GM19467 (cell line): ENCODE data around the gene ACIN1.

Source experiments
- ATAC-seq: cut with Tn5 transposase; IDR thresholded peaks from one replicate; pipeline ENCODE4 v1.9.1; 2021; ENCODE audit warnings: mild to moderate bottlenecking, moderate library complexity; ENCODE audit not compliant: unreplicated experiment

ACIN1 gene, protein sequence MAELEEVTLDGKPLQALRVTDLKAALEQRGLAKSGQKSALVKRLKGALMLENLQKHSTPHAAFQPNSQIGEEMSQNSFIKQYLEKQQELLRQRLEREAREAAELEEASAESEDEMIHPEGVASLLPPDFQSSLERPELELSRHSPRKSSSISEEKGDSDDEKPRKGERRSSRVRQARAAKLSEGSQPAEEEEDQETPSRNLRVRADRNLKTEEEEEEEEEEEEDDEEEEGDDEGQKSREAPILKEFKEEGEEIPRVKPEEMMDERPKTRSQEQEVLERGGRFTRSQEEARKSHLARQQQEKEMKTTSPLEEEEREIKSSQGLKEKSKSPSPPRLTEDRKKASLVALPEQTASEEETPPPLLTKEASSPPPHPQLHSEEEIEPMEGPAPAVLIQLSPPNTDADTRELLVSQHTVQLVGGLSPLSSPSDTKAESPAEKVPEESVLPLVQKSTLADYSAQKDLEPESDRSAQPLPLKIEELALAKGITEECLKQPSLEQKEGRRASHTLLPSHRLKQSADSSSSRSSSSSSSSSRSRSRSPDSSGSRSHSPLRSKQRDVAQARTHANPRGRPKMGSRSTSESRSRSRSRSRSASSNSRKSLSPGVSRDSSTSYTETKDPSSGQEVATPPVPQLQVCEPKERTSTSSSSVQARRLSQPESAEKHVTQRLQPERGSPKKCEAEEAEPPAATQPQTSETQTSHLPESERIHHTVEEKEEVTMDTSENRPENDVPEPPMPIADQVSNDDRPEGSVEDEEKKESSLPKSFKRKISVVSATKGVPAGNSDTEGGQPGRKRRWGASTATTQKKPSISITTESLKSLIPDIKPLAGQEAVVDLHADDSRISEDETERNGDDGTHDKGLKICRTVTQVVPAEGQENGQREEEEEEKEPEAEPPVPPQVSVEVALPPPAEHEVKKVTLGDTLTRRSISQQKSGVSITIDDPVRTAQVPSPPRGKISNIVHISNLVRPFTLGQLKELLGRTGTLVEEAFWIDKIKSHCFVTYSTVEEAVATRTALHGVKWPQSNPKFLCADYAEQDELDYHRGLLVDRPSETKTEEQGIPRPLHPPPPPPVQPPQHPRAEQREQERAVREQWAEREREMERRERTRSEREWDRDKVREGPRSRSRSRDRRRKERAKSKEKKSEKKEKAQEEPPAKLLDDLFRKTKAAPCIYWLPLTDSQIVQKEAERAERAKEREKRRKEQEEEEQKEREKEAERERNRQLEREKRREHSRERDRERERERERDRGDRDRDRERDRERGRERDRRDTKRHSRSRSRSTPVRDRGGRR

GRCh38 chr14:23094666-23095195, at the start of gene ACIN1:
Gene ACIN1 (minus strand): TSS chr14:23095136. CDS start chr14:23095112, 24 bp downstream.
- ATAC-seq, result peak; percentile 27

GRCh38 chr14:23143911-23144310, 49.0 kb upstream of the ACIN1 start:
- no peak for ATAC-seq

GRCh38 chr14:23142826-23143225, 47.9 kb upstream of the ACIN1 start:
- no peak for ATAC-seq

GRCh38 chr14:23141706-23142444, 46.9 kb upstream of the ACIN1 start:
- no peak for ATAC-seq

DNA sequence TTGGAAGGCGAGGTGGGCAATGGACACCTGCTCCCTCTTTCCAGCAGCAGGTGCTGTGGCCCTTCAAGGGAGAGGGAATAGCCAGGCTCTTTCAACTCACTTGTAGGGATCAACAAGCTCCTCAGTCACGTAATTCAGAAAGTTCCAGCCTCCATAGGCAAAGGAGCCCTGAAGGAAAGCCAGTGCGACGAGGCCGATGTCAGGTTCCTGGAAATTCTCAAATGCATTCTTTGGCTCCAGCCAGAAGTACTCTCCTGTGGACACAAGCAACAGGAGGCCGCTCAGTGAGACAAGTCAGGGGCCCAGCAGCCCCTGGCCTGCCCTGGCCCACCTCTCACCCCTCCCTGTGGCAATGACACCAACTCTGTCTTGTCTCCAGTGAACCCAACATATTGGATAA, 45.4 kb upstream of the ACIN1 start:
- ATAC-seq, result no peak

DNA sequence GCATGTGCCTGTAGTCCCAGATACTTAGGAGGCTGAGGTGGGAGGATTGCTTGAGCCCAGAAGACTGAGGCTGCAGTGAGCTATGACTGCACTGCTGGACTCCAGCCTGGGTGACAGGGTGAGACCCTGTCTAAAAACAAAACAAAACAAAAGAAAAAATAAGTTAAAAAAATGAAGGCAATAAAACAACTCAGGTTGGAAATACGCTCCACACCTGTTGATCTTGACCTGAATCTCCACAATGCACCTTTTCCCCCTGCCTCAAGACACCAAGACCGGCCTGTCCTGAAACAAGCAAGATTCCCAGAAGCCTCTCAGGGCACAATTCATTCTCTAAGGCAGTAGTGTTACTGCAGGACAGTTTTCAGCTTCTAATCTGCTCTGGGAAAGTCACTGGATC, 44.9 kb upstream of the ACIN1 start:
- no peak for ATAC-seq

DNA sequence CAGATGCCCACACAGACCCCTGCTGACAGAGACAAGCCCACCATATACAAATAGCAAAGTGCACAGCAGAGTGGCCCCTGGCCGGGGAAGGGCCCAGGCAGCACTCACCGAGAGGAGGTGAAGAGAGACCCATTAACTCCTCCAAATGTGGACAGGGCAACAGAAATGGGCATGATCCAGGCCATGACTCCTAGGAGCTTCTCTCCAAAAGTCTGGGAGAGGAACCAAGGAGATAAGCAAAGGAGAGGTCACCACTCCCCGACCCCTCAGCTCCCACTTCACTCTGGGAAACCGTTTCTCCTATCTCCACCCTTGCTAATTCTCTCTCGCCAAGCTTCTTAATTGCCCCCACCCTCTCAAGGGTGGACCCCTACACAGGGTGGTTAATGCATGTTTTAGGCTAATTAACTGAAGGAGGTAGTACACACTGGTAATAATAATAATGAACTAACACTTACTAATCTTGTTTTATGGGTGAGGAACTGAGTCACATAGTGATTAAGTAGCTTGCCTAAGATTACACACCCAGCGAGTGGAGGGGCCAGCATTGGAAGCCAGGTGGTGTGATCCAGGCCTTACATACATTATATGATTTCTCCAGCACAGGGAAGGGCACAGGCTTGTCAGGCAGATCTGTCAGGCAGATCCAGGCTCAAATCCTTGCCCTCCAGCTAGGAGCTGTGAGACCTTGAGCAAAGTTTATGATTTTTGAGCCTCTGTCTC, 43.0 kb upstream of the ACIN1 start:
- ATAC-seq, result no peak

DNA sequence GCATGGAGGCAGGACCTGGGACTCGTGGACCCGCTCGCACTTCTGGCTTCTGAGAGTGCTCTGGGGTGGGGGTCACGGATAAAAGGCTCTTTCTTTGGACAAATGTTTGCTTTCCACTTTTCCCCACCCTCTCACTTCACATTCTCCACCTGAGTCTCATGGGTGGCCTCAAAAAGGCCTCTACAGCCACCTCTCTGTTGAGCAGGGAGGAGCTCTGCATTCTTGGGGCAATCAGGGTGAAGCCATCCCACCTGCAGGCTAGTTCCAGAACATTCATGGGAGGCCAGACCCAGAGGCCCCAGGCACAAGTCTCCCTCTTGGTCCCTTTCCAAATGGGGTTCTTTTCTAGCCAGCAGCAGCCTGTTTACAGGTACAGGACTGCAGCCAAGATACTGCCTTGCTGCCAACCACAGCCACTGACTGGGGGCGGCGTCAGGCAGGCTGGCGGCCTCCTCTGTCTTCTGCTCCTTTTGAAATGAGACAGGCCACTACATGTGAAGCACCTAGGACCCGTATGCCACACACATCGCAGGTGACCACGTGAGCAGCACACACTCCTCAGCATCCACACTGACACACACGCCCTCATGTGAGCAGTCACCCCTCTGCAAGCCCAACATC, 42.4 kb upstream of the ACIN1 start:
- ATAC-seq, result no peak

GRCh38 chr14:23136566-23137133, 41.7 kb upstream of the ACIN1 start:
- no peak for ATAC-seq

- ATAC-seq, result no peak
Measured at GRCh38 chr14:23132970-23133369, 38.0 kb upstream of the ACIN1 start.

GRCh38 chr14:23131482-23131881, 36.5 kb upstream of the ACIN1 start:
- ATAC-seq, result no peak

DNA sequence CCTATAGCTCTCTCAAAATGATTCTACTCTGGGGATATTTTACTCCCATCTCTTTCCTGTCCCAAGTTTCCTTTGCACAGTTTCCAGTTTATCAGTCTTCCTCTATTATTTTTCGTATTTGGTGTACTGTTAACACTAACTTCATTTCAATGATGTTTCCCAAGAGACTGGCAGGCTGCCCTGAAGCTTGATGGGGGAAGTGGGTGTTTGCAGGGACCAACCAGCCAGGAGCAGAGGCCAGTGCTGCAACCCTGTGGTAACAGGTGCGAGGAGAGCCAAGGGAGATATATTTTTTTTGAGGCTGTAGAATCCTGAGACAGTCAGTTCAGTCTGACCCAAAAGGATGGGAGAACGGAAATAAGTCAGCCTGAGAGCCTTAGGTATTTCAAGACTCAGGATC, 35.9 kb upstream of the ACIN1 start:
- no peak for ATAC-seq

- no peak for ATAC-seq
Measured at GRCh38 chr14:23129759-23130316, 34.9 kb upstream of the ACIN1 start.

GRCh38 chr14:23128969-23129758, 34.2 kb upstream of the ACIN1 start:
- ATAC-seq, result no peak

- no peak for ATAC-seq
Measured at GRCh38 chr14:23127861-23128260, 32.9 kb upstream of the ACIN1 start.

DNA sequence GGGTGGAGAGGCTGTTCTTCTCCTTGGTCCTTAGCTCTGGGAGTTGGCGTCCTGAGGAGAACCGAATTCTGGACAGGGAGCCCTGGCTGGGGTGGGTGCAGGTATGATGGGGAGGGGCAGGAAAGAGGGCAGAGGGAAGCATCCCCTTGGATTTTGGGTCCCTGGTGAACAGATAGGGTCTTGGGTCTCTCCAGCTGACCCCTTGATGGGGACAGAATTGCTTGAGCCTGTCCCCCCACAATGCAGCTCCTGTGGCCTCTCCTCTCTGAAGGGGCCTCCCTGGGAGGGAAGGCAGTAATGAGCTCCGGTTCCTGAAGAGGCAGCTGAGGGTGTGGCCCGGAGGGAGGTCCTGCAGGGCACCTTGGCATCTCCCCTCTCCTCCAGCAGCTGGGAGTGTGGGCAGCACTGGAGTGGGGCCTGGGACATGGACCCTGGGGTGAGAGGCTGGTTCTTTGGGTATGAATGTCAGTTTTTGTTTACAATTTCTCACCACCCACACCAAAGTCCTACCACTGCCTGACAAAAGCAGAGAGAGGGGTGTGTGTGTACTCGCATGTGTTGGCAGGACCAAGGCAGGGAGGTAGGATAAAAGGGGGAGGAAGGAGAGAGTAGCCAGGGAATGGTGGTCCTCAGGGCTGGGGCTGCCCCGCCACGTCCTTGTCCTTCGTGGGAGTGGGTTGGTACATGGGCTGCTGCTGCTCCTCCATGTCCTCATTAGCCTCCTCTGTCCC, 31.8 kb upstream of the ACIN1 start:
- ATAC-seq, result no peak

DNA sequence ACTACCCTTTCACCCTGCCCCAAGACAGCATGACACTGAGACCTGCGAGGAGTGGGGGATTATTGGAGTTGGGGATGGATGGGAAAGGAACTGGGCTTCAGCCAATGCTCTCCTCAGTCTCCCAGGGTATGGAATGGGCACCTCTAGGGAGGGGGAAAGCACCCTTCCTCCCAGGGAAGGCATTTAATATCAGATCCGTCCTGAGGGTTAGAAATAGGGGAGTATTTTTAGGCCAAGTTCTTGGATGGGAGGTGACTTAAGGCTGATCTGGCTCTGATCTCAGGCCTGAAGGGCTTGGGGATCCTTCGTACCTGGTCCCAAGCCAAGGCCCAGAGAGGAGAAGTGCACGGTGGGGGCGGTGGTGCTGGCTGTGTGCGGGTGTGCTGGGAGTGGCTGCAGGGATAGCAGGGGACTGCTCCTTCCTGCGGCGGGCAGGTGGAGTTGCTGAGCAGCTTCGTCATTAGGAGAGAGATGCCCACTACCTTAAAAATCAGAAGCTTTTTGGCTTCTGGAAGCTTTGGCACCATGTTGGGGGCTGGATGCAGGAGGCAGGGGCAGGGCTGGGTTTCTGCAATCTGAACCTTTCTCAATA, 31.1 kb upstream of the ACIN1 start:
- no peak for ATAC-seq
